Breast epithelium (tissue), 3 donors: ENCODE measurements around the gene FAM180A.

Experiments
- CTCF ChIP-seq, 3 donors: fragments of 450-650 bp; IDR thresholded peaks; one replicate each; pipeline ENCODE4 v1.5.1; 2016 to 2017; ENCODE audit warnings: antibody characterized with exemption in 3 of 3, mild to moderate bottlenecking in 3 of 3, moderate library complexity in 3 of 3
- POLR2A ChIP-seq: fragments of 450-650 bp; IDR thresholded peaks from one replicate; pipeline ENCODE4 v1.6.1; 2016; ENCODE audit warnings: antibody characterized with exemption, mild to moderate bottlenecking, moderate library complexity
- POLR2AphosphoS5 ChIP-seq, 3 donors: sonication (generic); formaldehyde crosslinking; IDR thresholded peaks; one replicate each; pipeline ENCODE4 v1.6.1; 2017; ENCODE audit warnings: antibody characterized with exemption in 3 of 3

GRCh38 chr7:135768064-135768463 lies 19.5 kb upstream of the FAM180A start:
- no peak for TF ChIP-seq POLR2AphosphoS5 (IDR thresholded peaks at IDR 0.05)
- no peak for TF ChIP-seq POLR2A
- no peak for TF ChIP-seq CTCF (IDR thresholded peaks at IDR 0.05)
